Measurements from ENCODE around the gene XCL2. TPM values are rescaled to one million over a fixed set of nuclear protein-coding genes. Genes with fewer than 3 reads are reported as not detected.

Gene XCL2
- polyA plus RNA-seq, 4 donors: 0.36 to 0.50 TPM; not detected in 2

Other genes starting within 250 kb of the XCL2 start
- gene XCL1, start 32.6 kb upstream of the XCL2 start, polyA plus RNA-seq (ENCODE audit: insufficient read length in 4 of 4): under 1 TPM in 2 of 4 donors, not detected in 2; 0.12 to 0.14 TPM
- 10 to 100 TPM in 1 of 4 donors, under 1 TPM in 3; 0.12 to 16.8 (median 0.72) TPM for gene DPT, start 185.2 kb upstream of the XCL2 start, polyA plus RNA-seq (ENCODE audit: insufficient read length in 4 of 4)

Data from left renal pelvis (tissue), 4 donors.